NCI-H2196 treated with DMSO at 0.1 percent for 48 hours (cell line): Measurements from ENCODE around the gene CCDC85C.
"Not testable (repeated sequence)": the region's sequence is repeated elsewhere in the genome, so short reads cannot be mapped to it uniquely, and the experiment has no call there.

Experiments used
- DNase-seq: peaks from one replicate; lab custom pipeline; 2025; ENCODE audit not compliant: unreplicated experiment; lab: John Stamatoyannopoulos, UW

Gene CCDC85C

GRCh38 chr14:99603471-99604277 lies at the start of gene CCDC85C:
Gene CCDC85C (minus strand): TSS chr14:99604207. CDS start chr14:99603959, 248 bp downstream.
- no peak for DNase-seq

- DNase-seq, result no peak
These were observed 48.1 kb upstream of the CCDC85C start for GRCh38 chr14:99651953-99652746.

GRCh38 chr14:99650189-99650588 lies 46.2 kb upstream of the CCDC85C start:
- no peak for DNase-seq

GRCh38 chr14:99649643-99650042 lies 45.6 kb upstream of the CCDC85C start:
- no peak for DNase-seq

- DNase-seq, result no peak
These were observed 45.2 kb upstream of the CCDC85C start for GRCh38 chr14:99649219-99649618.

GRCh38 chr14:99648027-99648784 lies 44.2 kb upstream of the CCDC85C start:
- no peak for DNase-seq

GRCh38 chr14:99647411-99647810 lies 43.4 kb upstream of the CCDC85C start:
- DNase-seq, result no peak

- DNase-seq, result no peak
These were observed 41.8 kb upstream of the CCDC85C start for GRCh38 chr14:99645545-99646505.

- DNase-seq, result no peak
These were observed 40.9 kb upstream of the CCDC85C start, which contains the start of gene HHIPL1 for GRCh38 chr14:99644723-99645544. Gene HHIPL1 (plus strand): TSS chr14:99645129. CDS start chr14:99645208, 79 bp downstream.

- DNase-seq, result no peak
These were observed 40.1 kb upstream of the CCDC85C start for GRCh38 chr14:99644035-99644587.

- DNase-seq, result no peak
These were observed 39.3 kb upstream of the CCDC85C start for GRCh38 chr14:99643343-99643742.

GRCh38 chr14:99642771-99643170 lies 38.8 kb upstream of the CCDC85C start:
- not testable (repeated sequence) for DNase-seq

GRCh38 chr14:99637624-99638023 lies 33.6 kb upstream of the CCDC85C start:
- DNase-seq, result no peak

- no peak for DNase-seq
These were observed 32.5 kb upstream of the CCDC85C start for GRCh38 chr14:99636487-99636886.

- no peak for DNase-seq
These were observed 31.1 kb upstream of the CCDC85C start for GRCh38 chr14:99635116-99635515.

GRCh38 chr14:99634443-99634842 lies 30.4 kb upstream of the CCDC85C start:
- no peak for DNase-seq

- DNase-seq, result no peak
These were observed 29.9 kb upstream of the CCDC85C start for GRCh38 chr14:99633918-99634317.

GRCh38 chr14:99633141-99633540 lies 29.1 kb upstream of the CCDC85C start:
- no peak for DNase-seq
